Trophoblast cell (in vitro differentiated cells and primary cell): ENCODE results near the gene PDE6A.

ENCODE experiments used
- DNase-seq, 2 donors: peaks; one replicate each; pipeline ENCODE4 v3.0.0-alpha.2; 2016
- H2AFZ ChIP-seq: 2 replicates; pipeline ENCODE4 v1.6.1; 2013; ENCODE audit warnings: low read length, moderate library complexity, mild to moderate bottlenecking; ENCODE audit not compliant: insufficient read depth, poor library complexity
- H2AK5ac ChIP-seq: 2 replicates; pipeline ENCODE4 v1.6.1; 2013; ENCODE audit warnings: mild to moderate bottlenecking, low read length
- H2BK120ac ChIP-seq: 2 replicates; pipeline ENCODE4 v1.6.1; 2013; ENCODE audit warnings: low read length, mild to moderate bottlenecking, moderate library complexity; ENCODE audit not compliant: insufficient read depth, poor library complexity
- H2BK12ac ChIP-seq: 2 replicates; pipeline ENCODE4 v1.6.1; 2013; ENCODE audit warnings: mild to moderate bottlenecking, low read length, moderate library complexity
- H2BK5ac ChIP-seq: 2 replicates; pipeline ENCODE4 v1.6.1; 2013; ENCODE audit warnings: low read length, low read depth, moderate library complexity, mild to moderate bottlenecking; ENCODE audit not compliant: poor library complexity
- H3K14ac ChIP-seq: 2 replicates; pipeline ENCODE4 v1.6.1; 2013; ENCODE audit warnings: mild to moderate bottlenecking, low read length
- H3K18ac ChIP-seq: 2 replicates; pipeline ENCODE4 v1.6.1; 2013; ENCODE audit warnings: mild to moderate bottlenecking, low read length
- H3K23ac ChIP-seq: 2 replicates; pipeline ENCODE4 v1.6.1; 2013; ENCODE audit warnings: low read length
- H3K27ac ChIP-seq: 2 replicates; pipeline ENCODE4 v1.5.1; 2013; ENCODE audit warnings: low read depth, mild to moderate bottlenecking, inconsistent platforms, low read length, moderate library complexity
- H3K27me3 ChIP-seq: 2 replicates; pipeline ENCODE4 v1.6.1; 2013; ENCODE audit warnings: inconsistent platforms, mild to moderate bottlenecking, low read length, moderate library complexity; ENCODE audit not compliant: insufficient read depth
- H3K36me3 ChIP-seq, 2 experiments: 1 replicate in 1 of 2; 2 replicates in 1 of 2; pipeline ENCODE4 v1.6.1; 2013; ENCODE audit warnings: low read length in 2 of 2, mild to moderate bottlenecking in 2 of 2, moderate library complexity in 1 of 2; ENCODE audit not compliant: insufficient read depth in 2 of 2, control insufficient read depth in 1 of 2
- H3K4ac ChIP-seq: 2 replicates; pipeline ENCODE4 v1.6.1; 2013; ENCODE audit warnings: low read depth, mild to moderate bottlenecking, low read length, moderate library complexity
- H3K4me1 ChIP-seq, 2 experiments: 1 replicate in 1 of 2; 2 replicates in 1 of 2; pipeline ENCODE4 v1.6.1; 2013; ENCODE audit warnings: low read length in 2 of 2, mild to moderate bottlenecking in 2 of 2, moderate library complexity in 1 of 2; ENCODE audit not compliant: insufficient read depth in 2 of 2, control insufficient read depth in 1 of 2
- H3K4me2 ChIP-seq: 2 replicates; pipeline ENCODE4 v1.6.1; 2013; ENCODE audit warnings: inconsistent platforms, mild to moderate bottlenecking, low read length, moderate library complexity
- H3K4me3 ChIP-seq: 2 replicates; pipeline ENCODE4 v1.5.1; 2013; ENCODE audit warnings: mild to moderate bottlenecking, low read depth, low read length, inconsistent platforms
- H3K79me1 ChIP-seq: one replicate; pipeline ENCODE4 v1.6.1; 2013; ENCODE audit warnings: low read length
- H3K79me2 ChIP-seq: 2 replicates; pipeline ENCODE4 v1.6.1; 2013; ENCODE audit warnings: low read length, mild to moderate bottlenecking; ENCODE audit not compliant: control insufficient read depth, insufficient read depth, poor library complexity
- H3K9ac ChIP-seq: 2 replicates; pipeline ENCODE4 v1.6.1; 2013; ENCODE audit warnings: mild to moderate bottlenecking, low read length
- H3K9me3 ChIP-seq: 2 replicates; pipeline ENCODE4 v1.6.1; 2013; ENCODE audit warnings: low read depth, mild to moderate bottlenecking, control low read depth, inconsistent platforms, low read length; ENCODE audit not compliant: insufficient read depth
- H4K12ac ChIP-seq: 2 replicates; pipeline ENCODE4 v1.6.1; 2013; ENCODE audit warnings: low read depth, mild to moderate bottlenecking, low read length, moderate library complexity
- H4K8ac ChIP-seq: 2 replicates; pipeline ENCODE4 v1.6.1; 2013; ENCODE audit warnings: low read depth, mild to moderate bottlenecking, low read length, moderate library complexity
- H4K91ac ChIP-seq: one replicate; pipeline ENCODE4 v1.6.1; 2013; ENCODE audit warnings: low read depth, mild to moderate bottlenecking, low read length, moderate library complexity
- WGBS: extraction: QIAGEN DNeasy Blood & Tissue Kit; methylation state at CpG from one replicate; pipeline ENCODE4 v1.1.7; 2013; ENCODE audit warnings: missing lambda C conversion rate; ENCODE audit not compliant: insufficient read length, insufficient coverage; ENCODE audit errors: extremely low coverage; 5-methylcytosine and 5-hydroxymethylcytosine counted together

The PDE6A gene

DNA sequence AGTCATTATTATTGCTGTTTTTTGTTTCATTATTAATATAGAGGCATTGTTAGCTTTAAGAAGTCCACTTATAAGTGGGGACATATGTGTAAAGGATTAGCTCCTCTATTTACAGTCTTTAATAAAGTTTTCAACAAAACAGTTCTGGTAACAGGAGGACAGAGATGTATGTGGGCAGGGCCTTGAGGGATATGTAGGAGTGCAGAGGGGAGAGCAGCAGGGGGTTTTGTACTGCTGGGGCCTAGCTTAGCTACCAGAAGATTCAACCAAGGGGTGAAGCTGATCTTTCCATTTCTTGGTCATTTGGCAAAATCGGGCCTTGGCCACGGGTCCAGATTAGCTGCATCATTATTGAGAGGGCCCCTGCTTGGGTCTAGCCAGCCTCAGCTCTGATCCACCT, 124.6 kb downstream of the PDE6A start:
- no peaks in the 10 kb centered on the region for H3K79me2 ChIP-seq
- H3K14ac ChIP-seq, result no peak overlapping the region
- peaks cover 0 to 3% of the 10 kb centered on the region in 2 experiments for H3K4me1 ChIP-seq
- H4K12ac ChIP-seq, result no peak overlapping the region
- no peak overlapping the region for H4K8ac ChIP-seq
- no peaks in the 10 kb centered on the region for H3K36me3 ChIP-seq
- WGBS, result no CpG with 5 or more reads among the region's 2 CpGs
- no peak overlapping the region for H3K27ac ChIP-seq
- H3K18ac ChIP-seq, result no peak overlapping the region
- H3K23ac ChIP-seq, result no peak overlapping the region
- DNase-seq, result no peak
- no peaks in the 10 kb centered on the region for H3K27me3 ChIP-seq
- no peak overlapping the region for H2BK120ac ChIP-seq
- H2AK5ac ChIP-seq, result no peak overlapping the region
- H4K91ac ChIP-seq, result no peak overlapping the region
- no peak overlapping the region for H2BK12ac ChIP-seq
- no peaks in the 10 kb centered on the region for H3K9me3 ChIP-seq
- H3K4me2 ChIP-seq, result no peak overlapping the region
- H3K4ac ChIP-seq, result no peak overlapping the region
- no peak overlapping the region for H3K9ac ChIP-seq
- H3K4me3 ChIP-seq, result no peak overlapping the region
- no peak overlapping the region for H2BK5ac ChIP-seq
- H2AFZ ChIP-seq, result no peak overlapping the region
- no peaks in the 10 kb centered on the region for H3K79me1 ChIP-seq

DNA sequence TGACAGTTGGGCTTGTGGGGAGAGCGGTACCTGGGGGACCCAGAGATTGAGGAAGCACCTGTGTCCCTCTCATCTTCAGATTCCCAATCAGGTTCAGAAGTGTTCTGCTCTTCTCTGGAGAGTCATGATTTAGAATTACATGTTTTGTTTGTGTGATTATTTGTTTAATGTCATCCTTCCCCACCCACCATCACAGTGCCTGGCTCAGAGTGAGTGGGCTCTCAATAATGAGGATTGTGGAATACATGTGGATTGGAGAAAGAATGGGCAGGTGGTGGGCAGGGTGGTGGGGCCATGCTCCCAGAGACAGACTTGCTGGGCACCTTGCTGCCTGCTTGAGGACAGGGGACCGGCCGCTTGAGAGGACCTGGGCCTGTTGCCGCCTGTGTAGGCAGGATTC, 126.5 kb downstream of the PDE6A start:
- H2AFZ ChIP-seq, result no peak overlapping the region
- H2AK5ac ChIP-seq, result no peak overlapping the region
- no peak overlapping the region for H3K4ac ChIP-seq
- H2BK5ac ChIP-seq, result no peak overlapping the region
- H4K8ac ChIP-seq, result no peak overlapping the region
- H3K4me3 ChIP-seq, result no peak overlapping the region
- no peak overlapping the region for H3K27ac ChIP-seq
- no peak for DNase-seq
- H2BK120ac ChIP-seq, result no peak overlapping the region
- H3K9me3 ChIP-seq, result no peaks in the 10 kb centered on the region
- no peak overlapping the region for H3K18ac ChIP-seq
- no peak overlapping the region for H3K23ac ChIP-seq
- no peak overlapping the region for H2BK12ac ChIP-seq
- H3K4me2 ChIP-seq, result no peak overlapping the region
- no peaks in the 10 kb centered on the region for H3K27me3 ChIP-seq
- H3K36me3 ChIP-seq, result no peaks in the 10 kb centered on the region
- no peak overlapping the region for H3K14ac ChIP-seq
- no peak overlapping the region for H4K91ac ChIP-seq
- no CpG with 5 or more reads among the region's 4 CpGs for WGBS
- H3K9ac ChIP-seq, result no peak overlapping the region
- no peaks in the 10 kb centered on the region for H3K4me1 ChIP-seq
- no peaks in the 10 kb centered on the region for H3K79me2 ChIP-seq
- H3K79me1 ChIP-seq, result no peaks in the 10 kb centered on the region
- no peak overlapping the region for H4K12ac ChIP-seq

DNA sequence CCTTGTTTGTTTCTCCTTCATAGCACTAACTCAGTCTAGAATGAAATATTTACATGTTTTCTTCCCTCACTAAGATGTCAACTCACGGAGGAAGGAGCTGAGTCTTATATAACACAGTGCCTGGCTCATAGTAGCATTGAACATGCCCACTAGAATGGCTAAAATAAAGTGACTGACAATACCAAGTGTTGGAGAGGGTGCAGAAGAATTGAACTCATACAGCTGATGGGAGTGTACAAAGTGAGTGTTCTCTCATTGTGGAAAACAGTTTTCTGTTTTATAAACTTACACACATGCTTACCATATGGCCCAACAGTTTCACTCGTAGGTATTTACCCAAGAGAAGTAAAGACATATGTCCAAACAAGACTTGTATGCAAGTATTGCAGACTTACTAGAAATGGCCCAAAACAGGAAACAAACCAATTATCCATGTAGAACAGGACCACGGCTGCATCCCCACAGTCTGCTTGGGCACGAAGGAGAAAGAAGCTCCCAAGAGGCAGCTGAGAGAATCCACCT, 127.0 kb downstream of the PDE6A start:
- Histone ChIP-seq H4K12ac (no peak overlapping the region), H2BK5ac (no peak overlapping the region), H3K4me1 (peaks cover 0 to 1% of the 10 kb centered on the region in 2 experiments), H3K79me2 (no peaks in the 10 kb centered on the region), H4K91ac (no peak overlapping the region), H3K9me3 (no peaks in the 10 kb centered on the region), H2BK120ac (no peak overlapping the region), H3K9ac (no peak overlapping the region), H2AK5ac (no peak overlapping the region), H3K79me1 (no peaks in the 10 kb centered on the region), H3K27me3 (no peaks in the 10 kb centered on the region), H3K4me3 (no peak overlapping the region), H4K8ac (no peak overlapping the region), H3K27ac (no peak overlapping the region), H3K18ac (no peak overlapping the region), H3K36me3 (no peaks in the 10 kb centered on the region), H2BK12ac (no peak overlapping the region), H3K4me2 (no peak overlapping the region), H3K23ac (no peak overlapping the region), H2AFZ (no peak overlapping the region), H3K4ac (no peak overlapping the region), H3K14ac (no peak overlapping the region)
- no peak for DNase-seq
- no CpG with 5 or more reads among the region's 4 CpGs for WGBS

DNA sequence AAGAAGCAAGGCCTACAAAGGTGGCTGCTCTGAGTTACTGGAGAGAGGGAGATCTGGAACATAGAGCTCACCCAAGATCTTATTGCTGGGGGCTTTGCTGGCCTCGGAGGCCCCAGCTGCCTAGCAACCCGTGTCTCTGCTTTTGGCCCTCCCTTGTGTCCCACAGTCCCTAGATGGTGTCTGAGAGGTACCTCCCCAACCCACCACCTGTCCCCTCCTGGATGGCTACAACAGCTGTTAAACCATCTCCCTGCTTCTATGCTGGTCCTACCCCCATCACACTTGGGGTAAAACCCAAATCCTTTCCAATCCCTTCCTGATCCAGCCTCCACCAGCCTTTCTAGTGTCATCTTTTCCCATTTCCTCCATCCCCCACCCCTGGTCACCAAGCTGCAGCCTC, 127.9 kb downstream of the PDE6A start:
- Histone ChIP-seq H4K91ac (no peak overlapping the region), H3K14ac (no peak overlapping the region), H2AFZ (no peak overlapping the region), H2AK5ac (no peak overlapping the region), H3K4me1 (peaks cover 0 to 3% of the 10 kb centered on the region in 2 experiments), H3K27me3 (no peaks in the 10 kb centered on the region), H3K9ac (no peak overlapping the region), H3K18ac (no peak overlapping the region), H2BK5ac (no peak overlapping the region), H3K79me1 (no peaks in the 10 kb centered on the region), H3K9me3 (no peaks in the 10 kb centered on the region), H3K79me2 (no peaks in the 10 kb centered on the region), H3K27ac (no peak overlapping the region), H2BK120ac (no peak overlapping the region), H3K23ac (no peak overlapping the region), H4K8ac (no peak overlapping the region), H3K36me3 (no peaks in the 10 kb centered on the region), H2BK12ac (no peak overlapping the region), H3K4me2 (no peak overlapping the region), H3K4me3 (no peak overlapping the region), H3K4ac (no peak overlapping the region), H4K12ac (no peak overlapping the region)
- DNase-seq, result no peak
- no CpG with 5 or more reads among the region's 2 CpGs for WGBS
